Duodenal mucosa (tissue), 2 donors: ENCODE data around the gene PIR.

Source experiments
- H3K27ac ChIP-seq: one replicate; pipeline ENCODE4 v1.7.0; 2013; ENCODE audit warnings: low read depth, low read length
- H3K27me3 ChIP-seq, 2 donors: one replicate each; pipeline ENCODE4 v1.7.0; 2013; ENCODE audit warnings: low read length in 2 of 2, control low read depth in 1 of 2; ENCODE audit not compliant: insufficient read depth in 2 of 2, control insufficient read depth in 1 of 2
- H3K36me3 ChIP-seq, 2 donors: one replicate each; pipeline ENCODE4 v1.7.0; 2013; ENCODE audit warnings: low read length in 2 of 2, control low read depth in 1 of 2; ENCODE audit not compliant: insufficient read depth in 2 of 2, control insufficient read depth in 1 of 2
- H3K4me1 ChIP-seq, 2 donors: one replicate each; pipeline ENCODE4 v1.7.0; 2013; ENCODE audit warnings: low read length in 2 of 2, control low read depth in 1 of 2; ENCODE audit not compliant: insufficient read depth in 2 of 2, control insufficient read depth in 1 of 2
- H3K4me3 ChIP-seq, 2 donors: one replicate each; pipeline ENCODE4 v1.7.0; 2013; ENCODE audit warnings: low read length in 2 of 2, low read depth in 1 of 2
- H3K9ac ChIP-seq, 2 donors: one replicate each; pipeline ENCODE4 v1.7.0; 2013; ENCODE audit warnings: low read length in 2 of 2, low read depth in 1 of 2
- H3K9me3 ChIP-seq, 2 donors: one replicate each; pipeline ENCODE4 v1.7.0; 2013; ENCODE audit warnings: low read length in 2 of 2, control low read depth in 1 of 2; ENCODE audit not compliant: control insufficient read depth in 1 of 2

PIR gene

DNA sequence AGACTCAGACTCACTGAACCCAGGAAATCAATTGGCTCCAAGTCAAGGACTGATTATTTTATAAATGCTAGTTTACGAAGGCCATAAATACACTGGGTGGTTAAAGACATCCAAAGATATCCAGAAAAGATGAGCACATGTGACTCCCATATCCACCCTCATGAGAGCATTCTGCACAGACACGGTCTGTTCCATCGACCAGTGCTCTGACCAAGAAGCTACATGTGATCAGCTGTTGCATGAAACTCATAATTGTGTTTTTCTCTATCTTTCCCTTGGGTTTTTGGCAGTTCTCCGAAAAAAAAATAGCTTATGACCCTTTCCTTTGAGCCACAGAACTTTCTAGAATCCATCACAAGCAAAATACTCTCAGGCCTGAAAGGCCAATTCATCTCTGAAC is 2.7 kb upstream of the PIR start:
- no peak overlapping the region for H3K9ac ChIP-seq
- H3K36me3 ChIP-seq, result no peaks in the 10 kb centered on the region
- no peaks in the 10 kb centered on the region for H3K27me3 ChIP-seq
- no peak overlapping the region for H3K4me3 ChIP-seq
- H3K27ac ChIP-seq, result no peak overlapping the region
- H3K4me1 ChIP-seq, result no peaks in the 10 kb centered on the region
- H3K9me3 ChIP-seq, result no peaks in the 10 kb centered on the region

DNA sequence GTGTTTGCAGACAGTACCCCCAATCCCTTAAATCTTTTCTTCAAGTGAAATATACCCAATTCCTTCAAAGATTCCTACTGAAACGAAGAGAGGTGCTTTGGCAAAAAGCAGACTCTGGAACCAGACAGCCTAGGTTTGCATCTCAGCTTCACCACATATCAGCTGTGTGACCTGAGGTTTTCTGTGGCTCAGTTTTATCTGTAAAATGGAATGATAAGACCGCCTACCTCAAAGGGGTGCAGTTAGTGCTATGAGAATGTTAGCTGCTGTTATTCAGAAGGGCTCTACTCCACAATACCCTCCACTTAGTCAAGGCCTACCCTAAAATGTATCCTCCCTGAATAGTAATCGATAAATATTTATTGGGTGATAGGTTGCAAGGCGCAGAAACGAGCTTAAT is 664 bp downstream of the PIR start:
- Histone ChIP-seq H3K9ac (no peak overlapping the region), H3K9me3 (no peaks in the 10 kb centered on the region), H3K27ac (no peak overlapping the region), H3K27me3 (no peaks in the 10 kb centered on the region), H3K36me3 (no peaks in the 10 kb centered on the region), H3K4me1 (no peaks in the 10 kb centered on the region), H3K4me3 (peak overlapping the region; percentile 52 to 65)

DNA sequence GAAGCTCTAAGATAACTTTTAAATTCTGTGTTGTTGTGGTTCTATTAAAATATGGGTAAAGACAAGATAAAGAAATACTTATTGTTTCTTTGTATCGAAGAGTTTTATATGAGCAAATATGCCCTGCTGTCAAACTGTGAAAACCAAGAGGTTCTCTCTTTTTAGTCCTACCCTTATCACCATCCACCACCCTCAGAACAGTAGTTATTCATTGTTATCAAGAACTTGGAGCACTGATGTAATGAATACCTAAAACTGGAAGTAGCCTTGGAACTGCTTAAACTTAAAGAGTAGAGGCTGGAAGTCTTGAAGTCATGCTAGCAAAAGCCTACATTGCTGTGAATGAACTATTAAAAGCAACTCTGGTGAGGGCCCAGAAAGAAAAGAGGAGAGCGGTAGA is 9.2 kb downstream of the PIR start:
- Histone ChIP-seq H3K4me1 (no peaks in the 10 kb centered on the region), H3K36me3 (no peaks in the 10 kb centered on the region), H3K27ac (no peak overlapping the region), H3K27me3 (no peaks in the 10 kb centered on the region), H3K9ac (no peak overlapping the region), H3K9me3 (no peaks in the 10 kb centered on the region), H3K4me3 (no peak overlapping the region)

DNA sequence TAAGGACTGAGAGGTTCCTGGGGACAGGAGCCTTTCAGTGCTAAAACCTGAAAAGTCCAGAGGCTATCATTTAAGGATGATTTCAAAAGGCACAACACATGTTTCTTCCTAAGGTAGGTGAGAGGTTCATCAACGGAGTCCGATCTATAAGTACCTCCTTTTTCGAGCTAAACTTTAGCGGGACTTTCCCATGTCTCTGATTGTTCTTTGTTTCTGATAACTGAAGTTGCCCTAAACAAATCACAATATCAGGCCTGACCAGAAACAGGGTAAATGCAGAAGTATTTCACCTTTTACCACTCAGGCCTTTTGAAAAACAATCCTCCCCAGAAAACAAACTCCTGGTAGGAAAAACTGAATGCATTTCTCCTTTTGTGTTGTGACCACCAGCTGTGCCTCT is 17.6 kb downstream of the PIR start:
- Histone ChIP-seq H3K4me1 (no peaks in the 10 kb centered on the region), H3K27me3 (no peaks in the 10 kb centered on the region), H3K36me3 (peaks cover 0 to 4% of the 10 kb centered on the region in 2 donors), H3K4me3 (no peak overlapping the region), H3K9me3 (no peaks in the 10 kb centered on the region), H3K9ac (no peak overlapping the region), H3K27ac (no peak overlapping the region)

DNA sequence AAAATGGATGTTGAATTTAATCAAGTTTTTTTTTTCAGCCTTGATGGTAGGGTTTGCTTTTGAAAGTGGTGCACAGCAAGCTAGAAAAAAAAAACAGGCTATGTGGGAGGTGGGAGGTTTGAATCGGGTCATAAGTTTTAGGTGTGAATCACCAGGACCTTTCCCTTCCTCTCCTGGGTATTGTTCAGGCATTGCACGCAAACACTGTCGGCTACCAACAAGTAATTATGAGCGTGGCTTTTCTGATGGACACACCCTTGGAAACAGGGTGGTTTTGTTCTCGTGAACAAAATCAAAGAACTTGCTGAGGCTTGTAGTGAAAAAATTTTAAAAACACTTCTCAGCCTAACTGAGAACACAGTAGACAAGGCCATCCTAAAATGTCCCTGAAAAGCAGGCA is 18.1 kb downstream of the PIR start:
- Histone ChIP-seq H3K4me3 (no peak overlapping the region), H3K9me3 (no peaks in the 10 kb centered on the region), H3K27me3 (no peaks in the 10 kb centered on the region), H3K4me1 (no peaks in the 10 kb centered on the region), H3K27ac (no peak overlapping the region), H3K9ac (no peak overlapping the region), H3K36me3 (peaks cover 0 to 4% of the 10 kb centered on the region in 2 donors)

DNA sequence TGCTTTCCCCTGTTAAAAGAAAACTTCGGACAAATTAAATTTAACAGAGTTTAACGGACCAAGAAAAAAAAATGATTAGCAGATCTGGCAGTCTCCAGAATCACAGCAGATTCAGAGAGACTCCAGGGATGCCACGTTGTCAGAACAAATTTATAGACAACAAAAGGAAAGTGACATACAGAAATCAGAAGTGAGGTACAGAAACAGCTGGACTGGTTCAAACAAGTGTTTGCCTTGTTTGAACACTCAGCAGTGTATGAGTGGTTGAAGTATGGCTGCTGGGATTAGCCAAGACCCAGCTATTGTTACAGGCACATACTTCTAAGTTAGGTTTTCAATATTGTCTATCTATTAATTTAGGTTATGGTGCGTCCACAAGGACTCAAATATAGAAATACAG is 19.1 kb downstream of the PIR start:
- H3K27ac ChIP-seq, result no peak overlapping the region
- H3K36me3 ChIP-seq, result peaks cover 0 to 4% of the 10 kb centered on the region in 2 donors
- no peaks in the 10 kb centered on the region for H3K27me3 ChIP-seq
- H3K4me3 ChIP-seq, result no peak overlapping the region
- no peak overlapping the region for H3K9ac ChIP-seq
- H3K4me1 ChIP-seq, result no peaks in the 10 kb centered on the region
- no peaks in the 10 kb centered on the region for H3K9me3 ChIP-seq

DNA sequence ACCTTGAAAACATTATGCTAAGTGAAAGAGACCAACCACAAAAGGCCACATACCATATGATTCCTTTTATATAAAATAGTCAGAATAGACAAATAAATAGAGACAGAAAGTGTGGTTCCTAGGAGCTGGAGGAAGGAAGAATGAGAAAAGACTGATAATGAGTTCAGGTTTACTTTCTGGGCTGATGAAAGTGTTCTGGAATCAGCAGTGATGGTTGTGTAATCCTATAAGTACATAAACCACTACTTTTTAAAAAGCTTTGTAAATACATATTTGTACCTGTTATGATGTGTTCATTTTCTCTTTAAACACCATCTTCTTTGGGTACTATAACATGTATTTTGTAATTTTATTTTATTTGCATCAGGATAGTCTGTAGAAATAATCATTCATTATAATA is 20.6 kb downstream of the PIR start:
- no peak overlapping the region for H3K27ac ChIP-seq
- H3K27me3 ChIP-seq, result no peaks in the 10 kb centered on the region

DNA sequence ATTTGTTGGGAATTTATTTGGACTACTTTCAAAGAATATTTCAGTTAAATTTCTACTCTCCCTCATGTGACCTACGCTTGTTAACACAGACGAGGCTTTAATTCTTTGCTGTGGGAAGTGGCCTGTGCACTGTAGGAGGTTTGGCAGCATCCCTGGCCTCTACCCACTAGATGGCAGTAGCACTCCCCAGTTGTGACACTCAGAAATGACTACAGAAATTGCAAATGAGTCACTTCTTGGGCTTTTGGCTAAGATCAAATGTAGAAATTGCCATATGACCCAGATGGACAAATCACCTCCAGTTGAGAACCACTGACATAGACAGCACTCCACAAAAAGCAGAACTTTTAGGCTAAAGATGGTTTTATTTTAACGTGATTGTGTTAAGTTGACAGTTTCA is 22.1 kb downstream of the PIR start:
- no peak overlapping the region for H3K4me3 ChIP-seq
- no peaks in the 10 kb centered on the region for H3K27me3 ChIP-seq
- no peak overlapping the region for H3K27ac ChIP-seq
- no peak overlapping the region for H3K9ac ChIP-seq
- no peaks in the 10 kb centered on the region for H3K9me3 ChIP-seq
- no peaks in the 10 kb centered on the region for H3K36me3 ChIP-seq
- H3K4me1 ChIP-seq, result no peaks in the 10 kb centered on the region

More for the DNA sequence above, 20.6 kb downstream of the PIR start:
- Histone ChIP-seq H3K4me1 (no peaks in the 10 kb centered on the region), H3K36me3 (no peaks in the 10 kb centered on the region), H3K9ac (no peak overlapping the region), H3K4me3 (no peak overlapping the region), H3K9me3 (no peaks in the 10 kb centered on the region)

DNA sequence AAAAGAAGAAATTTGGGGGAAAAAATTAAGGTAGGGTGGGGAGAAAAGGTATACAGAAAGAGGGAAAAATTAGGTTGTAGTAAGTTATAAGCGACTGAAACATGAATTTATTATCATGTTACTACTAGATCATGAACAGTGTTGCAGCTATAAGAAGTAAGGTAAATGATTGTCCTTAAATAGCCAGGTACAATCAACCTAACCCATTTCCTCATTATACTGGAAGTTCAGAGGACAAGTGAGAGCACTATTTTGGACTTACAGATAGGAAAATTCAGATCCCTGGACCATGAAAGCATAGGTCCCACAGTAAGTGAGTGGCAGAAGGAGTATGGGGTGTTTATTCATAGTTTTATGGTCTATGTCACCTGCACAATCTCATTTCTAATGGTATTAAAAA is 23.5 kb downstream of the PIR start:
- Histone ChIP-seq H3K36me3 (no peaks in the 10 kb centered on the region), H3K4me1 (no peaks in the 10 kb centered on the region), H3K4me3 (no peak overlapping the region), H3K9ac (no peak overlapping the region), H3K27ac (no peak overlapping the region), H3K27me3 (no peaks in the 10 kb centered on the region), H3K9me3 (no peaks in the 10 kb centered on the region)

DNA sequence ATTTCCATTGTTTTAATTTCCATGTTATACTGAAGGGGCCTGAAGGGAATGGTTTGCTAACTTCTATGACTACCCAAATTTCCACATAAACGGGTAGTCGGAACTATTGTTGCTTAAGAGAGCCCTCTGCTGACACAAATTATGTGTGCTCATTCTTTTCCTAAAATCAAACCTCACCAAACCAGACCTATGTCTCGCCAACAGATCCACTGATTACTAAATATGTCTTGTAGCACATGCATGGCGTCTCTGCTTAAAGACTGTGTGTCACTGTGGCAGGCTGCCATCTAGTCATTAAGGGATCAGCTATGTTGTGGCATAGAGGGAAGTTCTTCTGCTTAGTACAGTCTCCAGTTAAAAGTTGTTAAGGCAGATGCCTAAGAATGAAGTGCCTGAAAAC is 25.1 kb downstream of the PIR start:
- no peak overlapping the region for H3K9ac ChIP-seq
- H3K27ac ChIP-seq, result no peak overlapping the region
- H3K9me3 ChIP-seq, result no peaks in the 10 kb centered on the region
- no peaks in the 10 kb centered on the region for H3K4me1 ChIP-seq
- H3K27me3 ChIP-seq, result no peaks in the 10 kb centered on the region
- H3K36me3 ChIP-seq, result no peaks in the 10 kb centered on the region
- no peak overlapping the region for H3K4me3 ChIP-seq
